ENCODE measurements around the gene GTF3C4. TPM values are rescaled to one million over a fixed set of nuclear protein-coding genes. Genes with fewer than 3 reads are reported as not detected.

The GTF3C4 gene, protein sequence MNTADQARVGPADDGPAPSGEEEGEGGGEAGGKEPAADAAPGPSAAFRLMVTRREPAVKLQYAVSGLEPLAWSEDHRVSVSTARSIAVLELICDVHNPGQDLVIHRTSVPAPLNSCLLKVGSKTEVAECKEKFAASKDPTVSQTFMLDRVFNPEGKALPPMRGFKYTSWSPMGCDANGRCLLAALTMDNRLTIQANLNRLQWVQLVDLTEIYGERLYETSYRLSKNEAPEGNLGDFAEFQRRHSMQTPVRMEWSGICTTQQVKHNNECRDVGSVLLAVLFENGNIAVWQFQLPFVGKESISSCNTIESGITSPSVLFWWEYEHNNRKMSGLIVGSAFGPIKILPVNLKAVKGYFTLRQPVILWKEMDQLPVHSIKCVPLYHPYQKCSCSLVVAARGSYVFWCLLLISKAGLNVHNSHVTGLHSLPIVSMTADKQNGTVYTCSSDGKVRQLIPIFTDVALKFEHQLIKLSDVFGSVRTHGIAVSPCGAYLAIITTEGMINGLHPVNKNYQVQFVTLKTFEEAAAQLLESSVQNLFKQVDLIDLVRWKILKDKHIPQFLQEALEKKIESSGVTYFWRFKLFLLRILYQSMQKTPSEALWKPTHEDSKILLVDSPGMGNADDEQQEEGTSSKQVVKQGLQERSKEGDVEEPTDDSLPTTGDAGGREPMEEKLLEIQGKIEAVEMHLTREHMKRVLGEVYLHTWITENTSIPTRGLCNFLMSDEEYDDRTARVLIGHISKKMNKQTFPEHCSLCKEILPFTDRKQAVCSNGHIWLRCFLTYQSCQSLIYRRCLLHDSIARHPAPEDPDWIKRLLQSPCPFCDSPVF
- 25.4 and 26.6 TPM in 2 replicates for total RNA-seq

GRCh38 chr9:132670457-132671391 is at the start of gene GTF3C4:
Gene GTF3C4 (plus strand): TSS chr9:132670464. CDS start chr9:132670599, 135 bp downstream.

GRCh38 chr9:132669698-132670456 is 387 bp upstream of the GTF3C4 start, which contains the start of gene DDX31:
Gene DDX31 (minus strand): TSS chr9:132669983. CDS start chr9:132669934, 49 bp downstream.

Other genes starting within 250 kb of the GTF3C4 start
- gene BARHL1, start 87.9 kb upstream of the GTF3C4 start, total RNA-seq: not detected in 2 replicates
- 17.2 and 18.0 TPM in 2 replicates for gene DDX31, start 481 bp upstream of the GTF3C4 start, total RNA-seq
- 0.32 and 0.85 TPM in 2 replicates for gene AK8, start 207.8 kb downstream of the GTF3C4 start, total RNA-seq
- gene SPACA9, start 208.4 kb downstream of the GTF3C4 start, total RNA-seq: 4.4 and 6.7 TPM in 2 replicates